PC-9 (cell line): ENCODE results near the gene GBE1. TPM values are rescaled to one million over a fixed set of nuclear protein-coding genes. Genes with fewer than 3 reads are reported as not detected.

Source experiments
- BruUV-seq: library from RNA; stranded (reverse); fragments of 400-500 nt; replicated peaks from 2 replicates; lab custom pipeline; 2021; lab: Mats Ljungman, UMichigan
- CTCF ChIA-PET: fragments of 300-600 bp; sonication (Branson Sonifier 250); formaldehyde crosslinking; loops from one replicate; lab custom pipeline; 2022; ENCODE audit warnings: antibody characterized with exemption; lab: Charles Lee
- POLR2A ChIA-PET: fragments of 300-600 bp; sonication (Branson Sonifier 250); formaldehyde crosslinking; loops from one replicate; lab custom pipeline; 2022; ENCODE audit warnings: antibody characterized with exemption; ENCODE audit not compliant: unreplicated experiment; lab: Charles Lee
- DNase-seq, 2 experiments: peaks; one replicate each; pipeline versions ENCODE4 v3.0.0 to v3.0.0-alpha.2; 2015 to 2022; ENCODE audit warnings: mixed read lengths in 1 of 2
- H2AFZ ChIP-seq: fragments of 200-600 bp; sonication (generic); 2 replicates; pipeline ENCODE4 v1.8.1; 2017; ENCODE audit warnings: antibody characterized with exemption
- H3F3A ChIP-seq: fragments of 200-600 bp; sonication (generic); 2 replicates; pipeline ENCODE4 v1.8.1; 2017; ENCODE audit warnings: antibody characterized with exemption, mild to moderate bottlenecking, low read depth; ENCODE audit not compliant: insufficient read depth
- H3K27ac ChIP-seq: fragments of 200-600 bp; sonication (generic); 2 replicates; pipeline ENCODE4 v1.6.1; 2016; ENCODE audit warnings: mixed run types
- H3K27me3 ChIP-seq: fragments of 200-600 bp; sonication (generic); 2 replicates; pipeline ENCODE4 v1.6.1; 2016; ENCODE audit warnings: low read depth, mixed run types; ENCODE audit not compliant: insufficient read depth
- H3K36me3 ChIP-seq: fragments of 200-600 bp; sonication (generic); 2 replicates; pipeline ENCODE4 v1.6.1; 2016; ENCODE audit warnings: low read depth, mixed run types
- H3K4me1 ChIP-seq: fragments of 200-600 bp; sonication (generic); replicated peaks from 2 replicates; pipeline ENCODE4 v1.6.1; 2016; ENCODE audit warnings: mixed run types; ENCODE audit not compliant: insufficient read depth
- H3K4me2 ChIP-seq: fragments of 200-600 bp; sonication (generic); 2 replicates; pipeline ENCODE4 v1.6.1; 2017; ENCODE audit warnings: mixed run types
- H3K4me3 ChIP-seq: fragments of 200-600 bp; sonication (generic); 2 replicates; pipeline ENCODE4 v1.6.1; 2016; ENCODE audit warnings: mixed run types
- H3K79me2 ChIP-seq: fragments of 200-600 bp; sonication (generic); 2 replicates; pipeline ENCODE4 v1.6.1; 2017; ENCODE audit warnings: low read depth, mixed run types
- H3K9me2 ChIP-seq: fragments of 200-600 bp; sonication (generic); 2 replicates; pipeline ENCODE4 v1.8.1; 2017; ENCODE audit warnings: mild to moderate bottlenecking; ENCODE audit not compliant: insufficient read depth
- H3K9me3 ChIP-seq: fragments of 200-600 bp; sonication (generic); 2 replicates; pipeline ENCODE4 v1.8.1; 2016; ENCODE audit warnings: low read depth; ENCODE audit not compliant: insufficient read depth
- H4K20me1 ChIP-seq: fragments of 200-600 bp; sonication (generic); 2 replicates; pipeline ENCODE4 v1.8.1; 2017; ENCODE audit not compliant: insufficient read depth
- EZH2 ChIP-seq: fragments of 200-600 bp; sonication (generic); IDR thresholded peaks from 2 replicates; pipeline ENCODE4 v1.8.0; 2017; ENCODE audit warnings: antibody characterized with exemption, low read depth
- intact Hi-C: fragments of 100-400 bp; cut with micrococcal nuclease; formaldehyde crosslinking; loops from one replicate; pipeline ENCODE4 v1.10.0; 2022; ENCODE audit not compliant: unreplicated experiment
- total RNA-seq: library from RNA; stranded (reverse); gene quantifications from 2 replicates; pipeline ENCODE4 v1.2.3, GENCODE V29; 2021
- TF ChIP-seq, protein P1 (sequence below): fragments of 200-600 bp; sonication (generic); conservative IDR thresholded peaks from 2 replicates; pipeline ENCODE4 v1.6.1; 2017; ENCODE audit warnings: mixed run types, antibody characterized with exemption, mild to moderate bottlenecking, moderate library complexity

GBE1 gene
- total RNA-seq, 1 experiment from 2014 or later: 31.2 TPM

DNA sequence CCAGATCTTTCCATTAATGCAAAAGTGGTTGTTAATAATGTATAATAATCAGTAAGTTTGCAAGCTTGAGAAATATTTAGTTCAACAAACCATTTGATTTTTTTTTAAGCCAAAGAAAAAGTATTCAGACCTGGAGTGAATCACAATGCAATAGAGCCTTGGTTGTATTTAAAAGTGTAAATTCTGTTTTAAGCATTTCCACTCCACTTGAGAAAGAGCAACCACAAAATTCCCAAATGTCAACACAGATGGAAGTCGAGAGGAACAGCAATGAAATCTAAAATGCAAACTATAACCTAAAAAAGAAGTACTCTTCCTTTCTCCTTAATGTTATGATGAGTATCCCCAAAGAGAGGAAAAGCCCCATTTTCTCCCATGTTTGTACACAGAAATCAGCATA lies 20.2 kb downstream of the GBE1 start:
- Histone ChIP-seq H3K4me1 (peaks cover 37% of the 10 kb centered on the region), H3K4me3 (no peak overlapping the region), H3K79me2 (0 out of 2 replicates have a peak, but pooled peaks cover 4% of the 10 kb centered on the region), H3F3A (peaks cover 28% of the 10 kb centered on the region; the same call in 1 of the 2 replicates), H2AFZ (no peak overlapping the region), H3K27ac (no peak overlapping the region), H3K9me3 (no peaks in the 10 kb centered on the region), H3K9me2 (no peaks in the 10 kb centered on the region), H3K36me3 (no peaks in the 10 kb centered on the region), H4K20me1 (no peaks in the 10 kb centered on the region), H3K4me2 (no peak overlapping the region), H3K27me3 (no peaks in the 10 kb centered on the region)
- ChIA-PET CTCF (no interaction called here), POLR2A (no interaction called here)
- no peak for DNase-seq
- BruUV-seq: no TSS peak
- TF ChIP-seq, protein P1, sequence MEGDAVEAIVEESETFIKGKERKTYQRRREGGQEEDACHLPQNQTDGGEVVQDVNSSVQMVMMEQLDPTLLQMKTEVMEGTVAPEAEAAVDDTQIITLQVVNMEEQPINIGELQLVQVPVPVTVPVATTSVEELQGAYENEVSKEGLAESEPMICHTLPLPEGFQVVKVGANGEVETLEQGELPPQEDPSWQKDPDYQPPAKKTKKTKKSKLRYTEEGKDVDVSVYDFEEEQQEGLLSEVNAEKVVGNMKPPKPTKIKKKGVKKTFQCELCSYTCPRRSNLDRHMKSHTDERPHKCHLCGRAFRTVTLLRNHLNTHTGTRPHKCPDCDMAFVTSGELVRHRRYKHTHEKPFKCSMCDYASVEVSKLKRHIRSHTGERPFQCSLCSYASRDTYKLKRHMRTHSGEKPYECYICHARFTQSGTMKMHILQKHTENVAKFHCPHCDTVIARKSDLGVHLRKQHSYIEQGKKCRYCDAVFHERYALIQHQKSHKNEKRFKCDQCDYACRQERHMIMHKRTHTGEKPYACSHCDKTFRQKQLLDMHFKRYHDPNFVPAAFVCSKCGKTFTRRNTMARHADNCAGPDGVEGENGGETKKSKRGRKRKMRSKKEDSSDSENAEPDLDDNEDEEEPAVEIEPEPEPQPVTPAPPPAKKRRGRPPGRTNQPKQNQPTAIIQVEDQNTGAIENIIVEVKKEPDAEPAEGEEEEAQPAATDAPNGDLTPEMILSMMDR: no peak
- TF ChIP-seq EZH2: no peak
- intact Hi-C loops: no loop called here

- ChIA-PET POLR2A (no interaction called here), CTCF (no interaction called here)
- H3K9me3 ChIP-seq: no peaks in the 10 kb centered on the region
- H4K20me1 ChIP-seq: no peaks in the 10 kb centered on the region
- BruUV-seq: no TSS peak
- no peak overlapping the region for H3K4me2 ChIP-seq
- H3K4me3 ChIP-seq: no peak overlapping the region
- DNase-seq: no peak
- H3K36me3 ChIP-seq: no peaks in the 10 kb centered on the region
- no peak overlapping the region for H3K27ac ChIP-seq
- no peak for TF ChIP-seq EZH2
- TF ChIP-seq, protein P1: no peak
- no peaks in the 10 kb centered on the region for H3K9me2 ChIP-seq
- H3F3A ChIP-seq: peaks cover 30% of the 10 kb centered on the region; the same call in 1 of the 2 replicates
- H2AFZ ChIP-seq: no peak overlapping the region
- no peaks in the 10 kb centered on the region for H3K27me3 ChIP-seq
- intact Hi-C loops: no loop called here
- H3K79me2 ChIP-seq: 0 out of 2 replicates have a peak, but pooled peaks cover 4% of the 10 kb centered on the region
- peaks cover 37% of the 10 kb centered on the region for H3K4me1 ChIP-seq
These were observed 20.7 kb downstream of the GBE1 start for GRCh38 chr3:81740731-81741130.

- no peaks in the 10 kb centered on the region for H3K36me3 ChIP-seq
- intact Hi-C loops: no loop called here
These were observed 26.1 kb downstream of the GBE1 start for GRCh38 chr3:81735334-81735733.

More at GRCh38 chr3:81735334-81735733, 26.1 kb downstream of the GBE1 start:
- H3K4me2 ChIP-seq: peak overlapping the region; percentile 50; the same call in 1 of the 2 replicates
- no peaks in the 10 kb centered on the region for H3K9me2 ChIP-seq
- peaks cover 22% of the 10 kb centered on the region for H3K4me1 ChIP-seq
- POLR2A ChIA-PET: no interaction called here
- H3K27ac ChIP-seq: peak overlapping the region; percentile 69
- no peak for DNase-seq
- CTCF ChIA-PET: no interaction called here
- no peak overlapping the region for H2AFZ ChIP-seq
- H3F3A ChIP-seq: peaks cover 20% of the 10 kb centered on the region; the same call in 1 of the 2 replicates
- H3K27me3 ChIP-seq: no peaks in the 10 kb centered on the region
- no peaks in the 10 kb centered on the region for H4K20me1 ChIP-seq
- no peaks in the 10 kb centered on the region for H3K79me2 ChIP-seq
- BruUV-seq: no TSS peak
- no peaks in the 10 kb centered on the region for H3K9me3 ChIP-seq
- TF ChIP-seq, protein P1: no peak
- no peak for TF ChIP-seq EZH2
- no peak overlapping the region for H3K4me3 ChIP-seq
